GM18526 (cell line): ENCODE data around the gene MYBPC2.

Experiments
- POLR2A ChIP-seq: IDR thresholded peaks from 3 replicates; pipeline ENCODE4 v1.6.1; 2011; ENCODE audit not compliant: insufficient read length; ENCODE audit errors: extremely low read depth

The MYBPC2 gene

DNA sequence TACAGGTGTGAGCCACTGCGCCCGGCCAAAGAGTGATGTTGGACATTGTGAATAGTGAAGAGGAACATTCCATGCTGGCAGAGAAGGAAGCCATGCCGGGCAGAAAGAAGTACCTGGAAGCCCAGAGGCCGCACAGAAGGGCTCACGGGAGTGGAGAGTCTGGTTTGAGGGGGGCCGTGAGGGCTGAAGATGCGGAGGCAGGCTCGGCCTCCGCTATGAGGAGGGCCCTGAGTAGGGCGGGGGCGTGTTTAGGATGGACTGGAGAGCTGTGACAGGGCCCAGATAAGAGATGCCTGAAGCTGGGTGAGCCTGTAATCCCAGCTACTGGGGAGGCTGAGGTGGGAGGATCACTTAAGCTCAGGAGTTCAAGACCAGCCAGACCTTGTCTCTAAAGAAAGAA, 76.7 kb downstream of the MYBPC2 start:
- TF ChIP-seq POLR2A, result no peak

GRCh38 chr19:50510121-50510670, 77.5 kb downstream of the MYBPC2 start:
- no peak for TF ChIP-seq POLR2A

DNA sequence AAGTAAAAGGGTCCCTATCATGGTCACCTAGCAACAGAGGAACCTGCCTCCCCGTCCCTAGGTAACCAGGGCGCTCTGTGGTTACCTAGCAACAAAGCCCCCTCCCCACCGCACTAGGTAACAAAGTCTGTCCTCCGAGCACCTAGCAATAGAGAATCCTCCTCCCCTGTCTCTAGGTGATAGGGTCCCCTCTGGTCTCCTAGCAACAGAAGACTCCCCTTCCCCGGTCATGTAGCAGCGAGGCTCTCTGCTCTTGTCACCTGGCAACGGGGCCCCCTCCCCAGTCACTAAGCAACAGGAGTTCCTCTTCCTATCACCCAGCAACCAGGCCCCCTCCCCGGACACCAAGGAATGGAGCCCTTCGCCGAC, 78.0 kb downstream of the MYBPC2 start:
- TF ChIP-seq POLR2A, result no peak

DNA sequence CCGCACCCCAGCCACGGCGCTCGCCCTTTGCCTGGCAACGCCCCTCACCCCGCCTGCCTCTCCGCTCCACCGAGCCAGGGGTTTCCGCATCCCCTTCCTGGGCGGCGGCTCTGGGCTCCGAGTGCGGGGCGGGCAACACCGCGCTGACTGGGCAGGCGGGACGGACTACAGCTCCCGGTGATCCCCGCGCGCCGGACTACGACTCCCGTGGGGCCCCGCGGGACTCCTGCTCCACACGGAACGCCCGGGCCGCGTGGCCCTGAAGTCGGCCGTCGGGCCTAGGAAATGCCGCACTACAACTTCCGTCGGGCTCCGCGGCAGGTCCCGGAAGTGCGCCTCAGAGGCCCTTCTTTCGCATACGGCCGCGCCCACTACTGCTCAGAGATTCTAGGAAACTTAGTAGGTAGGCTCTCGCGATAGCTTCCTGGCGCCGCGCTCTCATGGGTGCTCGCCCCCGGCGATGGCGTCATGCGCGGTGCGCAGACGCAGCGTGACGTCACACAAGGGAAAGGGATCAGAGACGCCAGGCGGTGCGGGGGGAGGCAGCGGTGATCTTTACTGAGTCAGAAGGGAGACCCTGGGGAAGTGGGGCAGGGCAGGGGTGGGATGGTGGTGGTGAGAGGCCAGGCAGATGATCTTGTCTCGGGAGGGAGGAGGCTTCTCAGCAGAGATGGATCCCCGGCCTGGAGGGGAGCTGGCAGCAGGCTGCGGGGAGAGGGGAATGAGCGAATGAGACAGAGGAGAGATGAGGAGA, 78.6 kb downstream of the MYBPC2 start, which contains the start of gene JOSD2:
TSS of gene JOSD2 (minus strand) at position 123 of the 754 bp plus-strand sequence. CDS start 760 bp downstream, outside the sequence.
- TF ChIP-seq POLR2A, result peak; percentile 54

- no peak for TF ChIP-seq POLR2A
Measured at GRCh38 chr19:50512112-50512998, 79.7 kb downstream of the MYBPC2 start.

DNA sequence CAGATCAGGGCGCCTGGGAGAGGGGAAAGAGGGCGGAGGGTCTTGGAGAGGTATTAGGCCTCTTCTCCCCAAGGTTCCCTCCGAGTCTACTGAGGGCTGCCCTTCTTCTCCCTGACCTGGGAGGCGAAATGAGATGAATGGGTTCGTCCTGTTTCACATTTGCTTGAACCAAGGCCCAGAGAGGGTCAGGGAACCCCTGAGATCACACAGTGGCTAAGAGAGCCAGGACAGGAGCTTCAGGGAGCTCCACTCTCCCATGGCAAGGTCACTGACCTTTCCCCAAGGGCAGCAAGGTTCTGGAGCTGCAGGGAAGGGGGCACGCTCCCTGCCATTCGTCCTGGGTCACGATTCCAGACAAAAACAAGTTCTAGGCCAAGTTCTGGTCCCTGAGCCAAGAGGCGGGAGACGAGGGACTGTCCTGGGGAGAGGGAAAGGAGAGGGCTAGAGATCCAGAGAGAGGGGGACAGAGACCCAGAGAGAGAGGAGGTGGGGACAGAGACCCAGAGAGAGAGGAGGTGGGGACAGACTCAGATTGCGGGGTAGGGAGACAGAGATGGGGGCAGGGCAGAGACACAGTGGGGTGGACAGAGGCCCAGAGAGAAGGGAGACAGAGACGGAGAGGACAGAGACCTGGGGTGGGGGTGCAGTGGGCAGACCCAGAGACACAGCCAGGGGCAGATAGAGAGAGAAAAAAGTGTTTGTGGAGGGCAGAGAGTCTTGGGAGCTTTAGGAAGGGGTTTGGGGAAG, 80.5 kb downstream of the MYBPC2 start:
- no peak for TF ChIP-seq POLR2A

DNA sequence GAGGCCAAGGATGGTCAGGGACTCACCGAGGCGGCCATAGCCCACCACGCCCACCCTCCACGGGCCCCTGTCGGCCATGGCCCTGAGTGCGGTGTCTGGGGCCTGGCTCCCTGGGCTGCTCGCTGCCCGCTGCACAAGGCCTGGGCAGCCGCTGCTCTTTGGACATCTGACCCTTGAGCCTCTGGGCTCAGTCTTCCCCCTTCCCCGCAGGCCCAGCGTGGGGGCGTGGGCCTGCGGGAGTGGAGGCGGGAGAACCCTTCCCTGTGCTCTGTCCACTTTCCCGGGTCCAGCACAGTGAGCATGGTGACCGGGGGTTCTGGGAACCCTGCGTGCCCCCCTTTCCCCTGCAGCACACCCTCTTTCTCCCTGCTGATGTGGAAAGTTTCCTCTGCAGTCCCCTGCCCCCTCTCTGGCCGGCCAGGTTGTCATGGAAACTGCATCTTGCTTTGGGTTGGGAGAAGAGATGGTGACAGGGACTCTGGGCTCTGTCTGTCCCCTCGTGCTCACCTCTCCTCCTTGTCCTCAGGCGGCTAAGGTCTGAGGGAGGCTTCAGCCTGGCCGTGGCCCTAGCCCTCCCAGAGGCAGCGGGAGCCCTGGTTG, 81.2 kb downstream of the MYBPC2 start, which contains the start of gene ASPDH:
TSS of gene ASPDH (minus strand) at position 168 of the 600 bp plus-strand sequence. CDS start at position 78, 90 bp downstream.
- TF ChIP-seq POLR2A, result no peak

DNA sequence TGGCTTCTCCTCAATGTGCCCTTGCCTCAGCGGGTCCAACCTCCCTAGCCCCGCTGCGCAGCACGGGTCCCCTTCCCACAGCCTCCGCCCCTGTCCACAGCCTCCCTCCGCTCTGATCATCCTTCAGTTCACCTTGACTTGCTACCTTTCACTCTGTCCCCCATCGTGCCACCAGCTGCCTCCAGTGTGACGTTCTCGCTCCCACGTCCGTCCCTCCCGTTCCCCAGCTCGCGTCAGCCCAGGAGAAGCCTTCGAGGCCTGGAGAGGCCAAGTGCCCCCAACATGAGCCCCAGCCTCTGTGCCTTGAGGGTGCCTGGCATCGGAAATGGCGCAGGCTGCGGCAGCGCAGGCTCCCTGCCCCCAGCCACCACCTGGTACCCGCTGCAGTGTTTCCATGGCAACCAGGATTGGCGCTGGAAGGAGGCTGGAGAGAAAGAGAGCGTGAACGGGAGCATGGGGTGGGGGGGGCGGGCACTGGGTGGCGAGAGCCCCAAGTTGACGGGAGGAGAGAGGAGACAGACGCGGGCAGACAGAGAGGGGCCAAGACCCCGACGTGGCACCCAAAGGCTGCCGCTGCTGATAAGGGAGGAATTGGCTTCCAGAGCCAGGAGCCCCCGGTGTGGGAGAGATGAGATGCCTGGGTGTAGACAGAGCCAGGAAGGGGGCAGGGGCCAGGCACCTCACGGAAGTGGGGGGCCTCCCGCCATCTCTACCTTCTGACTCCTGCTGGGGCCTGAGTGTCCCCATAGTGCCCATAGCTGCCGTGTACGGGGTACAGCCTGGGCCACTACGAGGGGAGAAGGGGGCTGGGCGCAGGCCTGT, 81.9 kb downstream of the MYBPC2 start:
- TF ChIP-seq POLR2A, result no peak

DNA sequence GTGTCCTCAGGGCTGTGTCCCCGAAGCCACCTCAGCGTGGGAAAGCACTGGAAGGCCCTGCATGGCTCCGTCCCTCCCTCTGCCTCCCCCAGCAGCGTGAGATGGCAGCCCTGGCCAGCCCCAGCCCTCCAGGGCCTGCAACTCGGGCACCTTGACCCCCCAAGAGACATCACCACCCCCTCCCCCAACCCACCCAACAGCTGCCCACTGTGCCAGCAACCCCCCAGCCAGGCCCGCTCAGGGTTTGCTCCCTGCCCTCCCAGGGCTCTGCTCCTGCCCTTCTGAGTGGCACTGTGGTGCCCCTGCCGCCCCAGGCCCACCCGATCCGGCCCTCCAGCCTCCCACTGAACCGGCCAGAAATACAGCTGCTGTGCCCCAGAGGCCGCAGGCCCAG, 82.5 kb downstream of the MYBPC2 start:
- TF ChIP-seq POLR2A, result no peak
